SIG-M5 (cell line): ENCODE measurements around the gene SH3PXD2A.

Experiments
- DNase-seq: peaks from one replicate; lab custom pipeline; 2025; lab: John Stamatoyannopoulos, UW

The SH3PXD2A gene

GRCh38 chr10:103808780-103809179 lies 46.6 kb downstream of the SH3PXD2A start:
- DNase-seq: no peak

DNA sequence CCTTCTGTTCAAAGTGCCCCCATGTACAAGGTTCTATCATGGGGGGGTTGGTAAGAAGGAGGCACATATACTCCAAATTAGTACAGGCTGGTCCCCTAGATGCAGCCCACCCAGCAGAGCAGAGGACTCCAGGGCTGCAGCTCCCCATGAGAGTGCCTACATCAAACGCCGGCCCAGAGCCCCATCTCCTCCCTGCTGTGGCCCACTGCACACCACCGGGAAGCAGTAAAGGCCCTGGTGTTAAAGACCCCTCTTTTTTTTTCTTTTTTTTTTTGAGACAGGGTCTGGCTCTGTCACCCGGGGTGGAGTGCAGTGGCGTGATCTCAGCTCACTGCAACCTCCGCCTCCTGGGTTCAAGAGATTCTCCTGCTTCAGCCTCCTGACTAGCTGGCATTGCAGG lies 47.4 kb downstream of the SH3PXD2A start:
- no peak for DNase-seq

DNA sequence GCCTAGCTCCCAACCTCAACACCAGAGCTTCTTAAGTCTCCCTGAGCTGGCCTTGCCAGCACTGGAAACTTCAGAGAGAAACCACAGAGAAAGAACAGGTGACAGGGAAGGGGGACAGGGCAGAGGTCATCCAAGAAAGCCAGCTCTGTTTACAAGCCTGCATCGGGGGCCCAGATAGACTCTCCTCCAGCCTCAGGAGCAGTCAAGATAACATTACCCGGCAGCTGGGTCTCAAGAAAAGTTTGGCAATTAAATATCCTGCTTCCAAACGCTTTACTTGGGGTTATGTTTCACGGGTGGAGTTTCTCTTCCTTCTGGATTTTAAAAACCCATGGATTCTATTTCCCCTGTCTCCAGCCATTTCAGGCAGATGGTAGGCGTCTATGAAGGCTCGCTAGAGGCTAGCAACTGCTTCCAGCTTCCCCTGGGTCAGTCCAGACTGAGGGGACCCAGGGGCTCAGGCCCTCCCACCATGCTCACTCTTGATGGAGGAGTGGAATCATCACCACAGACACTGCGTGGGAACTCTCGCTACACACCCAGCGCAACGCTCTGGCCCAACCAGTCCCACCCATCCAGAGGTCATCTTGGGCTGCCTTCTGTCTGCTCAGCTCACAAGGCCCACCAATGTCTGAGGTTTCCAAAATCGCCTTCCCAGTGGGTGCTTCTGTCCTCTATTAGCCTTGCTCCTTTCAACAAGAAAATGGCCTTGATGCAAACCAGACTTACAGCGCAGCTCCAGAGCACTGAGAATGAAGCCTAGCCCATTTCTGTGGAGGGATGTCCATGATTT lies 48.8 kb downstream of the SH3PXD2A start:
- no peak for DNase-seq

DNA sequence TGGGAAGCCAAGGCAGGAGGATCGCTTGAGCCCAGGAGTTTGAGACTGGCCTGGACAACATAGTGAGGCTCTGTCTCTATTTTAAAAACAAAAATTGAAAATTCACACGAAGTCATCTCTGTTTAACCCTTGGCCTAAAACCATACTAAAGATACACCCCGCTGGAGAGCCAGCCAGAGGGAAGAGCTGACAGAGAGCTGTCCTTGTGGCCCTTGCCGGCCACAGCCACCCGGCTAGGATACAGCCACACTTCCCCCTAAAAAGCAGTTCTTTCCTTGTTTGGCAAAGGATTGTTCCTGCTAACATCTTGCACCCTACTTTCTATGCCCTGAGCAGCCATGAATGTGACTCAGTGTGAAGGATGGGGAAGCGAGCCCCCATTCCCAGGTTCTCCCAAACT lies 49.6 kb downstream of the SH3PXD2A start:
- DNase-seq: no peak

DNA sequence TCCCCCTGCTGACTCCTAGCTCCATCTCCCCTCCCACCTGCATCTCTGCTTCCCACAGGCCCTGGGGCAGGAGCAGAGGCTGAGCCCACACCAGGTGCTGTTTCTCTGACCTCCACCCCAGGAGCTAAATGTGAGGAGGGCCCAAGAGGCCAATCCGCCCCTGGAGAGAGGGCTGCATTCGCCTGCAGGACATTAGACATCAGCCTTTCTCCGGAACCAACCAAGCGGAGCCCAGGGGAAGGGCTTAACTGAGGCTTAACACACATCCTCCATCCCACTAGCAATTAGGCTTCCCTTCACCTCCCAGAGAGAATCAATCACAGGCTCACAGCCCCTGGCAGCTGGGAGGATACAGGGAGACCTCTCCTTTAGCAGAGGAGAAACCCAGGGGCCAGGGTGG lies 50.5 kb downstream of the SH3PXD2A start:
- DNase-seq: no peak

- DNase-seq: no peak
Measured at GRCh38 chr10:103803941-103804340, 51.4 kb downstream of the SH3PXD2A start.

DNA sequence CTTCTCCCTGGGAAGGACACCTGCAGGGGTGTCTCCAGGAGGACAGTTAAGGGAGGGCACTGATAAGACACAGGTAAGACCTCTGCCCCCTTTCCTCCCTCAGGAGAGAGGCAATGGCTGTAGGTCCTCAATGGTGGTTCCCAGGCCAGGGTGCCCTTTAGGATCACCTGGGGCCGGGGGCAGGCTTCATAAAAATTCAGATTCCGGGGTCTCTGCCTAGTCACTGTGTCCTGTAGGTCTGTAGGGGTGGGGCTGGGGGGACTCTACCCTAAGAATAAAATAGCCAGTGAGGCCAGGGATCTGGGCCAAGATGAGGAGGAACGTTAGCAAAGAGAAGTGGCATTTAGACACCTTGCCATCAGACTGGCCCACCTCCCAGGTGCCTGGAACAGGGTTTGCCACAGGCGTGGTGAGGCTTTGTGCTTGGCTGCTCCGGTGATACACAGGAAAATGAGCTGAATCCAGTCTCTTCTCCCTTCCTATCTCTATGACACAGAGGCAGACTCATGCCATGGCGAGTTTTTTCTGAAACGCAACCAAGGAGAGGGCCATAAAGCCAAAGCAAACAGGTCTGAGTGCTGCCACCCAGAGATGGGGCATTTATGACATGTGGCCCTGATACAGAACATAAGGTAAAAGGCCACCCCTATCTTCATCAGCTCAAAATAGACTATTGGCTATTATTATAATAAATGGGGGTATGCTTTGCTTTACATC lies 52.6 kb downstream of the SH3PXD2A start:
- DNase-seq: no peak

GRCh38 chr10:103802081-103802480 lies 53.3 kb downstream of the SH3PXD2A start:
- no peak for DNase-seq

- DNase-seq: no peak
Measured at GRCh38 chr10:103800789-103801540, 54.4 kb downstream of the SH3PXD2A start.

- no peak for DNase-seq
Measured at GRCh38 chr10:103800089-103800488, 55.3 kb downstream of the SH3PXD2A start.

DNA sequence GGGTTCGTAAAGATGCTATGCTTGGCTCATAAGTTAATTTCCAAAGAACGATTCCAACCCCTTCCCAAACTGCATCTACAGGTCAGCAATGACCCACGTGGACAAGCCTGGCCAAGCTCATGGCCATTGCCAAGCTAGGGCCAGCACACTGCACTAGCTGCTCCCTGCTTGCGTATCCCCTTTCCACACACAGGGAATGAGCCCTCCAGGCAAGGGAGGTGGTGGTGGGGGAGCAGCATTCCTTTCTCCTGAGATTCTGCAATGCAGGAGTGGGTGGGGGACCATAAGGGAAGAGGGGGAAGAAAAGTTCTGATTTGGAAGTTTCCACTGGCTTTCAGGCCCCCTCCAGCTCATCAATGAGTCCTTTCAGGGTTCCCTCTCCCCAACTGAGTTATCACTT lies 56.0 kb downstream of the SH3PXD2A start:
- no peak for DNase-seq

DNA sequence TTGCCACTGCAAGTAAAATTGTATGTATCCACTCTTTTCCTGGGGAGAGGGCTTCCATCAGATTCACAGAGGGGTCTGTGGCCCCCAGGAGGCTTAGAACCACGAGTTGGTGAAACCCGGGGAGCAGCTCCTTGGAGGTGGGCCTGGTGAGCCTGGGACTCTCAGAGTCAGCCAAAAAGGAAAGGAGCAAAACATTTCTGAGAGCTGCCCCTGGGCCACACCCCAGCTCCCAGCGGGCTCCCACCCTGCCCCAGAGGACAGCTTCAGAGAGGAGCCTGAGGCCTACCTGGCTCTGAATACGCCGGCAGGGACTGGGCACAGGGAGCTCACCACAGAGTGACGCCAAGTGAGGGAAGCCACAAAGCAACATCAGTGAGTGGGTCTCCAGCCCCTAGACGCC lies 56.9 kb downstream of the SH3PXD2A start:
- no peak for DNase-seq

- DNase-seq: no peak
Measured at GRCh38 chr10:103797857-103798256, 57.5 kb downstream of the SH3PXD2A start.

GRCh38 chr10:103795634-103796270 lies 59.6 kb downstream of the SH3PXD2A start:
- DNase-seq: no peak

DNA sequence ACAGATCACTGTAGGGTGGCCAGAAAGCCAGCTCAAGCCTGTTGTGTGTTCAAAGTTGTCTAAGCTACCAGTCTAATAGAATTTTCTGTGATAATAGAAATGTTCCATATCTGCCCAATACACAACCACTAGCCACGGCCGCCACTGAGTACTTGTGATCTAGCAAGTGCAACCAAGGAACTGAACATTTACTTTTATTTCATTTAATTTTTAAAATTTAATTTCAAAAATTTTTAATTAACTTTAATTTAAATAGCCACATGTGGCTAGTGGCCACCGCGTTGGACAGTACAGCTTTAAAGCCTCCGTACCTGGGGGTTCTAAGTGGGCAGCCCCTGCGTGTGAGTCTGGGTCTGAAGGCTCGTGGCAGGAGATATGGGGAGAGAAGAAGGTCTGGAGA lies 60.4 kb downstream of the SH3PXD2A start:
- no peak for DNase-seq

DNA sequence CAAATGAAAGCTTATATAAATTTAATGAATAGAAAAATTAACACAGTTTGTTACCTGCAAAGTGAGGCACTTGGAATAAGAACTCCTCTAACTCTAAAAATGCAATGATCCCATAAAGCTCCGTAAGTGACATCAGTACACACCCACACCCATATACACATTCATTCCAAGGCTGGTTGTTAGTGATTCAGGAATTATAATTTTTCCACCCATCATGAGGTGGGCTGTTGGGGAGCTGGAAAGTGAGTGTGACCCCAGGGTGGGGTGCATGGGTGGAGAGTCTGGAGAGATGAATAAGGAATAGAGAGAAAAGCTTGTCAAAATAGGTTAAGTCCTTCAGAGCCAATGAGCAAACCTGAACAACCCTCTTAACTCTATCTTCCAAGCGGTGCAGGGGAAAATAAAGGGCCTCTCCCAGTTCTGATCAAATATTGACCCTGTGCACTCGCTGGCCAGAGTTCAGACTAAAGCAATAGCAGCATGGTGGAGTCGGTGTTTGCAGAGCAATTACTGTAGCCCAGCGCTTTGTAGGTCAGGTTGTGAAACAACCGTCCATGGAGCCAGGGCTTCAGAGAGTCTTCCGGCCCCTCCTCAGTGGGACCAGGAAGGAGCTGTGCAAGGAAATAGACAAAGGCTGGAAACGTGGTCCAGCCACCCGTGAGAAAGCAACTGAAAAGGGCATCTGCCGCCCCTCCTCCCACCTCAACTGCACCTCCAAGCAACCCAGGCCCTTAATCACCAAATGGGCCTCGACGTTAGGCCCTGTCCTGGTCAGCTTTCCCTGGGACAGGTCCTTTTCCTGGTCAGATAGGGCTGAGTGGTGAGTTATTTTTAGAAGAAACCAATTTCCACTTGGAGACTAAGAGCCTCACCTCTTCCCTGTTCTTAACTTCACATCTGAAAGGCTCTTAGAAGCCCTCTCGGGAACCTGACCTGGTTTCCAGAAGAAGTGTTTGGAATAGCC lies 61.2 kb downstream of the SH3PXD2A start:
- no peak for DNase-seq

DNA sequence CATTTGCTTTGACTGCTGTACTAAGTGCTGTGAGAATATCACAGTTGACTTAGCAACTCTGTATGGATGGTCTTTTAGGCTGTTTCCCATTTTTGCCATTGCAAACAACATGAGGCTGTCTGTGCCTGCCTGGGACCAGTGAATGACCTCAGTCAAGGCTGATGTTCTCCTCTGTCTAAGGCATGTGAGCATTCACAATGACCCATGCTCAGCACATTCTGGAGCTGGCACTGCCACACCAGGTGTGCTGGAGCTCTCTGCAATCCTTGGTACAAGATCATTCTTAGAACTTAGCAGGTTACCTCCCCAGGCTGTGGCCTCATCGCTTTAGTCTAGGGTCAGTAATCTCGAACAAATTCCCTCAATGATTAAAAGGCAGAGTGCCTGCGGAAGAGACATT lies 61.9 kb downstream of the SH3PXD2A start:
- DNase-seq: no peak

GRCh38 chr10:103792547-103792946 lies 62.8 kb downstream of the SH3PXD2A start:
- no peak for DNase-seq

GRCh38 chr10:103791858-103792257 lies 63.5 kb downstream of the SH3PXD2A start:
- DNase-seq: no peak

DNA sequence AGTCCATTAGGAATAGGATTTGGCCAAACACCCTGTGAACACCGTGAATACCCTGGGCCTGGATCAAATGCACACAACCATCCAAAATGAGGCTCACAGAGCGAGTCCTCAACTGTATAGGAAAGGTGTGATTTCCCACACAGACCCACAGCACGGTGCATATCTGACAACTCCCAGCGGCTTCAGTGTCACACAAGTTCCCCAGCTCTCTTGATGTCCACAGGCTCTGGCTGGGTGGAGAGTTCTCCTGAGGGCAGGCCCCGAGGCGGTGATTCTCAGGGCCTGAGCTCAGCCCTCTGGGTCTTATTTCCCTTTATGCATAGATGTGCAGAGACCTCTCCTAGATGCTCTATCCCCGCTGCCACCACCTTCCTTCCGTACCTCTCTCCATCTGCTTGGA lies 64.1 kb downstream of the SH3PXD2A start:
- DNase-seq: no peak

GRCh38 chr10:103790580-103790979 lies 64.8 kb downstream of the SH3PXD2A start:
- no peak for DNase-seq
